ENCODE data around the gene ACOT7.

- TF ChIP-seq JUND (CRISPR knock-in tag; IDR thresholded peaks at IDR 0.05) (no peak), CHD4 (IDR thresholded peaks at IDR 0.05; ENCODE audit: borderline replicate concordance, low read length) (no peak), ZNF766 (CRISPR knock-in tag; IDR thresholded peaks at IDR 0.05; ENCODE audit: borderline replicate concordance) (no peak), XRCC5 (optimal IDR thresholded peaks at IDR 0.05; ENCODE audit: low read length) (no peak), EZH2 (conservative IDR thresholded peaks at IDR 0.05; ENCODE audit: low read depth, low read length) (no peak), EP300 (IDR thresholded peaks at IDR 0.05; ENCODE audit: low read depth in 2 of 2, low read length in 2 of 2) (no peak), EP300 (CRISPR knock-in tag; IDR thresholded peaks at IDR 0.05; ENCODE audit: borderline replicate concordance) (no peak), HMGXB4 (CRISPR knock-in tag; IDR thresholded peaks at IDR 0.05; ENCODE audit: borderline replicate concordance in 1 of 2, low read depth in 1 of 2) (no peak), CEBPB (IDR thresholded peaks at IDR 0.05; ENCODE audit: borderline replicate concordance, low read depth, low read length) (no peak), REST (IDR thresholded peaks at IDR 0.05; ENCODE audit: borderline replicate concordance in 1 of 2, low read depth in 1 of 2, low read length in 2 of 2) (no peak), EHMT2 (IDR thresholded peaks at IDR 0.05; ENCODE audit: borderline replicate concordance, low read depth, low read length) (no peak)
- TF ChIP-seq, protein P1, sequence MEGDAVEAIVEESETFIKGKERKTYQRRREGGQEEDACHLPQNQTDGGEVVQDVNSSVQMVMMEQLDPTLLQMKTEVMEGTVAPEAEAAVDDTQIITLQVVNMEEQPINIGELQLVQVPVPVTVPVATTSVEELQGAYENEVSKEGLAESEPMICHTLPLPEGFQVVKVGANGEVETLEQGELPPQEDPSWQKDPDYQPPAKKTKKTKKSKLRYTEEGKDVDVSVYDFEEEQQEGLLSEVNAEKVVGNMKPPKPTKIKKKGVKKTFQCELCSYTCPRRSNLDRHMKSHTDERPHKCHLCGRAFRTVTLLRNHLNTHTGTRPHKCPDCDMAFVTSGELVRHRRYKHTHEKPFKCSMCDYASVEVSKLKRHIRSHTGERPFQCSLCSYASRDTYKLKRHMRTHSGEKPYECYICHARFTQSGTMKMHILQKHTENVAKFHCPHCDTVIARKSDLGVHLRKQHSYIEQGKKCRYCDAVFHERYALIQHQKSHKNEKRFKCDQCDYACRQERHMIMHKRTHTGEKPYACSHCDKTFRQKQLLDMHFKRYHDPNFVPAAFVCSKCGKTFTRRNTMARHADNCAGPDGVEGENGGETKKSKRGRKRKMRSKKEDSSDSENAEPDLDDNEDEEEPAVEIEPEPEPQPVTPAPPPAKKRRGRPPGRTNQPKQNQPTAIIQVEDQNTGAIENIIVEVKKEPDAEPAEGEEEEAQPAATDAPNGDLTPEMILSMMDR (CRISPR knock-in tag; IDR thresholded peaks at IDR 0.05), result no peak
- TF ChIP-seq, protein P2, sequence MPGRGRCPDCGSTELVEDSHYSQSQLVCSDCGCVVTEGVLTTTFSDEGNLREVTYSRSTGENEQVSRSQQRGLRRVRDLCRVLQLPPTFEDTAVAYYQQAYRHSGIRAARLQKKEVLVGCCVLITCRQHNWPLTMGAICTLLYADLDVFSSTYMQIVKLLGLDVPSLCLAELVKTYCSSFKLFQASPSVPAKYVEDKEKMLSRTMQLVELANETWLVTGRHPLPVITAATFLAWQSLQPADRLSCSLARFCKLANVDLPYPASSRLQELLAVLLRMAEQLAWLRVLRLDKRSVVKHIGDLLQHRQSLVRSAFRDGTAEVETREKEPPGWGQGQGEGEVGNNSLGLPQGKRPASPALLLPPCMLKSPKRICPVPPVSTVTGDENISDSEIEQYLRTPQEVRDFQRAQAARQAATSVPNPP (CRISPR knock-in tag; IDR thresholded peaks at IDR 0.05), result no peak
Measured at GRCh38 chr1:6399294-6399693, 5.7 kb upstream of the ACOT7 start.

All from HepG2 (cell line).